HepG2 (cell line): ENCODE data around the gene CPN1. TPM values are rescaled to one million over a fixed set of nuclear protein-coding genes. Genes with fewer than 3 reads are reported as not detected.

Experiments
- ATAC-seq: fragments of 200-7000 bp; cut with Tn5 transposase; 3 replicates; pipeline ENCODE4 v1.9.1; 2020; ENCODE audit warnings: mild to moderate bottlenecking, moderate library complexity
- BruUV-seq: library from RNA; stranded (reverse); fragments of 400-500 nt; replicated peaks from 2 replicates; lab custom pipeline; 2021; lab: Mats Ljungman, UMichigan
- CTCF ChIA-PET: fragments of 300-600 bp; formaldehyde crosslinking; extraction: SDS; loops from one replicate; lab custom pipeline; 2021; ENCODE audit warnings: low total read pairs, inconsistent platforms, low intra/inter-chr PET ratio; lab: Yijun Ruan, JAX
- POLR2A ChIA-PET: fragments of 350-600 bp; sonication (Branson Sonifier 250); formaldehyde crosslinking; loops from one replicate; lab custom pipeline; 2020; ENCODE audit warnings: antibody characterized with exemption, inconsistent platforms; lab: Yijun Ruan, JAX
- DNase-seq: peaks from one replicate; pipeline ENCODE4 v3.0.0-alpha.2; 2015; ENCODE audit warnings: low spot score
- FAIRE-seq: peaks from 3 replicates; lab custom pipeline; 2011; peaks lifted over from hg19 to GRCh38; lab: Jason Lieb, UNC
- H2AFZ ChIP-seq: one replicate; pipeline ENCODE4 v1.6.1; 2011; ENCODE audit warnings: low read length, inconsistent platforms
- H3K27ac ChIP-seq: fragments of 300-600 bp; 3 replicates; pipeline ENCODE4 v1.8.0; 2011; ENCODE audit warnings: mixed run types, mild to moderate bottlenecking, mixed read lengths, low read length, inconsistent platforms; ENCODE audit not compliant: insufficient read depth; ENCODE audit errors: extremely low read length
- H3K27me3 ChIP-seq, 2 experiments: fragments of 200-600 bp in 1 of 2; 2 replicates in 1 of 2; 3 replicates in 1 of 2; pipeline versions ENCODE4 v1.6.0 to v1.8.0; 2011; ENCODE audit warnings: low read length in 2 of 2, mild to moderate bottlenecking in 2 of 2, moderate library complexity in 2 of 2, inconsistent platforms in 1 of 2; ENCODE audit not compliant: insufficient read depth in 2 of 2, control insufficient read depth in 1 of 2
- H3K36me3 ChIP-seq, 2 experiments: fragments of 200-600 bp in 1 of 2; replicated peaks in 1 of 2; 2 replicates in 1 of 2; 3 replicates in 1 of 2; pipeline versions ENCODE4 v1.5.1 to v1.8.0; 2011; ENCODE audit warnings: low read length in 2 of 2, inconsistent platforms in 1 of 2; ENCODE audit not compliant: insufficient read depth in 2 of 2, control insufficient read depth in 1 of 2
- H3K4me1 ChIP-seq: 2 replicates; pipeline ENCODE4 v1.5.1; 2012; ENCODE audit warnings: low read length, inconsistent platforms; ENCODE audit not compliant: insufficient read depth
- H3K4me2 ChIP-seq: 2 replicates; pipeline ENCODE4 v1.6.0; 2011; ENCODE audit warnings: low read depth, low read length, inconsistent platforms
- H3K4me3 ChIP-seq, 3 experiments: fragments of 200-600 bp in 1 of 3; sonication (generic), shearing (Covaris generic) in 1 of 3; replicated peaks in 1 of 3; 2 replicates each; pipeline ENCODE4 v1.5.1; 2011 to 2016; ENCODE audit warnings: low read length in 3 of 3, inconsistent platforms in 2 of 3, low read depth in 2 of 3, mild to moderate bottlenecking in 2 of 3, control low read depth in 1 of 3, mixed read lengths in 1 of 3; ENCODE audit not compliant: insufficient read depth in 1 of 3
- H3K79me2 ChIP-seq: one replicate; pipeline ENCODE4 v1.6.1; 2011; ENCODE audit warnings: low read length, inconsistent platforms; ENCODE audit not compliant: insufficient read depth
- H3K9ac ChIP-seq: 2 replicates; pipeline ENCODE4 v1.6.0; 2011; ENCODE audit warnings: mild to moderate bottlenecking, low read depth, low read length, inconsistent platforms; ENCODE audit not compliant: insufficient read depth
- H3K9me3 ChIP-seq: 2 replicates; pipeline ENCODE4 v1.5.1; 2012; ENCODE audit warnings: mild to moderate bottlenecking, low read length
- H4K20me1 ChIP-seq: 2 replicates; pipeline ENCODE4 v1.6.0; 2011; ENCODE audit warnings: inconsistent platforms, mild to moderate bottlenecking, low read length, moderate library complexity; ENCODE audit not compliant: insufficient read depth
- AGO2 ChIP-seq: fragments of 200-400 bp; formaldehyde crosslinking; optimal IDR thresholded peaks from 2 replicates; pipeline ENCODE3; 2017; ENCODE audit warnings: mild to moderate bottlenecking, low read depth, low read length, moderate library complexity
- RAD21 ChIP-seq: fragments of 450-650 bp; formaldehyde crosslinking; IDR thresholded peaks from 2 replicates; pipeline ENCODE4 v1.5.0; 2020; ENCODE audit warnings: mild to moderate bottlenecking
- SMAD3 ChIP-seq: sonication (generic); formaldehyde crosslinking; IDR thresholded peaks from 2 replicates; pipeline ENCODE4 v1.4.0; 2020; ENCODE audit warnings: missing genetic modification reagents
- ZBTB20 ChIP-seq: sonication (generic); formaldehyde crosslinking; IDR thresholded peaks from 2 replicates; pipeline ENCODE4 v1.8.1; 2023; ENCODE audit warnings: missing genetic modification reagents, low read depth, mild to moderate bottlenecking, borderline replicate concordance
- ZNF234 ChIP-seq: sonication (generic); formaldehyde crosslinking; conservative IDR thresholded peaks from 2 replicates; pipeline ENCODE4 v1.5.1; 2020; ENCODE audit warnings: mild to moderate bottlenecking, missing genetic modification reagents
- ZNF251 ChIP-seq: sonication (generic); formaldehyde crosslinking; IDR thresholded peaks from 2 replicates; pipeline ENCODE4 v1.9.0; 2021; ENCODE audit warnings: mild to moderate bottlenecking, missing genetic modification reagents
- ZNF737 ChIP-seq: sonication (generic); formaldehyde crosslinking; IDR thresholded peaks from 2 replicates; pipeline ENCODE4 v1.5.0; 2020; ENCODE audit warnings: missing genetic modification reagents, mild to moderate bottlenecking, borderline replicate concordance
- WGBS: methylation state at CpG from one replicate; pipeline ENCODE4 v1.1.6; 2017; ENCODE audit warnings: low lambda C conversion rate; 5-methylcytosine and 5-hydroxymethylcytosine counted together
- in situ Hi-C: cut with HindIII; loops from 2 replicates; pipeline ENCODE4 v1.10.0; 2017; ENCODE audit warnings: low pct_unique_long_range_greater_than_20kb; ENCODE audit not compliant: extremely low pct_ligation_motif_present
- intact Hi-C: fragments of 100-400 bp; cut with micrococcal nuclease; formaldehyde crosslinking; loops from one replicate; pipeline ENCODE4 v1.10.0; 2022; ENCODE audit not compliant: unreplicated experiment
- polyA plus RNA-seq, 8 experiments: library from polyadenylated mRNA; depleted of rRNA in 3 of 8; stranded (reverse) in 7 of 8; unstranded in 1 of 8; fragments of >200 nt; fragmentation: Illumina TruSeq in 4 of 8; extraction: Trizol in 4 of 8; gene quantifications; 2 replicates each; pipeline versions ENCODE4 v1.2.1 to v1.2.3, GENCODE V29; 2011 to 2016; ENCODE audit warnings: low read depth in 4 of 8, missing spikeins in 1 of 8, mixed read lengths in 1 of 8; ENCODE audit not compliant: insufficient read depth in 1 of 8
- total RNA-seq, 5 experiments: library from RNA; depleted of rRNA; stranded (reverse); fragments of >200 nt; fragmentation: Illumina TruSeq; extraction: Trizol; gene quantifications; 2 replicates each; pipeline ENCODE4 v1.2.3, GENCODE V29; 2016; ENCODE audit warnings: low read depth in 1 of 5
- TF ChIP-seq, protein P1 (sequence below): IDR thresholded peaks from 2 replicates; pipeline ENCODE4 v1.6.1; 2016; ENCODE audit warnings: low read depth, borderline replicate concordance

The CPN1 gene
- total and polyA plus RNA-seq, 2 of the 13 experiments (the other 11 are each of a cell fraction or from before 2014, with no cell fraction given), result 17.3 to 35.1 TPM

DNA sequence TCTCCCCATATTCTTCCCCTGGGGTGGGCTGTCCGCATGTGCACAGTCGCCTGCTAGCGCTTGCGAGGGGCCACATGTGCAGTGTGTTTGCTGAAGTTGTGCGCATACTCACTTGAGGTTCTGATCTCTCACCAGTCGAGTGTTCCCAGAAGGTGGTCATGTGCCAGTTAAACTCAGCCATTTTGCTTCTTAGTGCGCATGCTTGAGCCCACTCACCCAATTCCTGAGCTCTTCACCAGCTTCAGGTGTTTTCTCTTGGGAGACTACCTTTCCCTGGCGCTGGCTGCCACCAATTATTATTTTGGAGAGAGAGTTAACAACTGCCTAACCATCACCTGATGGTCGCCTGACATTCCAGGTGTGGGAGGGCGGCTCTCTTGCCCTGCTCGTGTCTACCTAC is 25.2 kb upstream of the CPN1 start:
- intact Hi-C loops, result no loop called here

DNA sequence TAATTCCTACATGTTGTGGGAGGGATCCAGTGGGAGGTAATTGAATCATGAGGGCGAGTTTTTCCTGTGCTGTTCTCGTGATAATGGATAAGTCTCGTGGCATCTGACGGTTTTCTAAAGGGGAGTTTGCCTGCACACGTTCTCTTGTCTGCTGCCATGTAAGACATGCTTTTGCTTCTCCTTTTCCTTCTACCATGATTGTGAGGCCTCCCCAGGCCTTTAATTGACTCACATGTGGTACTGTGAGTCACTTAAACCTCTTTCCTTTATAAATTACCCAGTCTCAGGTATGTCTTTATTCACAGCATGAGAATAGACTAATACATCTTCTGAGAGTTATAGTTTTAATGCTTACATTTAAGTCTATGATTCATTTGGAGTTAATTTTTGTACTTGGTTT is 22.6 kb upstream of the CPN1 start:
- 96% methylated on average over 5 of the region's 5 CpGs for WGBS
- Histone ChIP-seq H3K27ac (no peak overlapping the region), H3K9ac (no peak overlapping the region), H4K20me1 (no peaks in the 10 kb centered on the region), H2AFZ (no peak overlapping the region), H3K4me1 (peaks cover 29% of the 10 kb centered on the region), H3K4me3 (no peak overlapping the region), H3K36me3 (no peaks in the 10 kb centered on the region), H3K79me2 (no peaks in the 10 kb centered on the region), H3K4me2 (no peak overlapping the region), H3K27me3 (no peaks in the 10 kb centered on the region), H3K9me3 (no peaks in the 10 kb centered on the region)
- DNase-seq (no peak), FAIRE-seq (no peak), ATAC-seq (no peak)
- POLR2A ChIA-PET, result no interaction called here
- BruUV-seq, result no TSS peak
- intact Hi-C loops (loop anchor here (5.0 kb wide), 3 partner anchors 82 to 247 kb away; partner anchors contain the start of gene ERLIN1), in situ Hi-C loops (loop anchor here (10.0 kb wide), 1 partner anchor 249 kb away; no protein-coding TSS in a partner anchor)
- CTCF ChIA-PET, result no interaction called here
- TF ChIP-seq AGO2 (no peak), ZNF251 (CRISPR knock-in tag) (no peak)

More for the DNA sequence above, 25.2 kb upstream of the CPN1 start:
- H3K36me3 ChIP-seq, result no peaks in the 10 kb centered on the region
- H3K27me3 ChIP-seq, result no peaks in the 10 kb centered on the region
- BruUV-seq, result no TSS peak
- no peak overlapping the region for H3K27ac ChIP-seq
- FAIRE-seq, result no peak
- H4K20me1 ChIP-seq, result no peaks in the 10 kb centered on the region
- ATAC-seq, result no peak
- H3K4me3 ChIP-seq, result no peak overlapping the region
- 95% methylated on average over 10 of the region's 11 CpGs for WGBS
- in situ Hi-C loops, result loop anchor here (10.0 kb wide), 1 partner anchor 252 kb away; no protein-coding TSS in a partner anchor
- POLR2A ChIA-PET, result interaction anchor here (0.8 kb wide), 1 partner anchor 76 kb away, joined by 3 read pairs; no protein-coding TSS in a partner anchor
- no peak for DNase-seq
- CTCF ChIA-PET, result no interaction called here
- no peaks in the 10 kb centered on the region for H3K79me2 ChIP-seq
- H3K4me1 ChIP-seq, result peaks cover 16% of the 10 kb centered on the region
- no peak overlapping the region for H3K9ac ChIP-seq
- H2AFZ ChIP-seq, result no peak overlapping the region
- H3K4me2 ChIP-seq, result no peak overlapping the region
- TF ChIP-seq ZNF234 (no peak), SMAD3 (CRISPR knock-in tag) (no peak), ZBTB20 (no peak), ZNF737 (CRISPR knock-in tag) (no peak), RAD21 (no peak)
- TF ChIP-seq, protein P1, sequence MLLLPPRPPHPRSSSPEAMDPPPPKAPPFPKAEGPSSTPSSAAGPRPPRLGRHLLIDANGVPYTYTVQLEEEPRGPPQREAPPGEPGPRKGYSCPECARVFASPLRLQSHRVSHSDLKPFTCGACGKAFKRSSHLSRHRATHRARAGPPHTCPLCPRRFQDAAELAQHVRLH (CRISPR knock-in tag), result no peak
- H3K9me3 ChIP-seq, result no peaks in the 10 kb centered on the region
